Stimulated activated CD8-positive, alpha-beta memory T cell treated with anti-CD3 and anti-CD28 coated beads, Interleukin-12 subunit alpha, Interleukin-12 subunit beta, amount 100 ng/mL, for 24 hours (primary cell): ENCODE results near the gene ACSM2A.
"Not testable (repeated sequence)": the region's sequence is repeated elsewhere in the genome, so short reads cannot be mapped to it uniquely, and the experiment has no call there.

ENCODE experiments used
- DNase-seq: peaks from one replicate; pipeline ENCODE4 v3.0.0-alpha.2; 2020; ENCODE audit errors: extremely low read depth

Gene ACSM2A, protein sequence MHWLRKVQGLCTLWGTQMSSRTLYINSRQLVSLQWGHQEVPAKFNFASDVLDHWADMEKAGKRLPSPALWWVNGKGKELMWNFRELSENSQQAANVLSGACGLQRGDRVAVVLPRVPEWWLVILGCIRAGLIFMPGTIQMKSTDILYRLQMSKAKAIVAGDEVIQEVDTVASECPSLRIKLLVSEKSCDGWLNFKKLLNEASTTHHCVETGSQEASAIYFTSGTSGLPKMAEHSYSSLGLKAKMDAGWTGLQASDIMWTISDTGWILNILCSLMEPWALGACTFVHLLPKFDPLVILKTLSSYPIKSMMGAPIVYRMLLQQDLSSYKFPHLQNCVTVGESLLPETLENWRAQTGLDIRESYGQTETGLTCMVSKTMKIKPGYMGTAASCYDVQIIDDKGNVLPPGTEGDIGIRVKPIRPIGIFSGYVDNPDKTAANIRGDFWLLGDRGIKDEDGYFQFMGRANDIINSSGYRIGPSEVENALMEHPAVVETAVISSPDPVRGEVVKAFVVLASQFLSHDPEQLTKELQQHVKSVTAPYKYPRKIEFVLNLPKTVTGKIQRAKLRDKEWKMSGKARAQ

DNA sequence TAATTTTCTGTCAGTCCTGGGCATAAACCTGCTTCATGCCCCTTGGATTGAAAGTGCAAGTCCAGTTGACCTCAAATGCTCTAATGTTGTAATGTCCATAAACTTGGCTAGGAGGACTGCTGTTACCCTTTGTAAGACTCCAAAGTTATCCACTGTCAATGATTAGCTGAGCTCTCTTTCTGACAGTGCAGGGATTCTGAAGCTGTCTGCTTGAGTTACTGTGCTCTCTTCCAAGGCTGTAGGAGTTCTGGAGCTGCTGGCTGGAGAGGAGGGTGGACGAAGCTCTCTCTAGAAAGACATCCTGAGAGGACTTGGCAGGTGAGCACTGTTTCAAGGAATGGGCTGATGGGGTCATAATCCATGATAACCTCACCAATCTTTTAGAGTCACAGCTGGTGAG, at the start of gene ACSM2A:
Gene ACSM2A (plus strand): TSS at position 158 of the 400 bp plus-strand sequence. CDS start 8,594 bp downstream, outside the sequence.
- DNase-seq, result not testable (repeated sequence)

DNA sequence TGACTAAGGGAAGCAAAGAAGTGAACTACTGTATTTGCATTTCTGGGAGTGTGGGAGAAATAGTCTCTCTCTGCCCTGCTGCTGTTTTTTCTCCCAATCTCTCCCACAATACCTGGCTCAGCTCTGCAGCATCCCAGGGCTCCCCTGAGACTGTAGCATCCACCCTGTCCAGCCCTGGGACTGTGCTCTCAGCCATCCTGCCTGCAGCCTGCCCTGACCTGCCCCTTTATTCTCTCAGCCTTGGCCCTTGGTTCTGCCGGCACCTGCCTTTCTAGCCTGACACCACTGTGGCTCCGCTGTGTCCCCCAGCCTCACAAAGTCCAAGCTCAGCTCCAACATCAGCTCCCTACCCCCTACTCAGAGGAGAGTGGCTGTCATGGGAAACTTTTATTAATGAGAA, 48.7 kb upstream of the ACSM2A start:
- no peak for DNase-seq

DNA sequence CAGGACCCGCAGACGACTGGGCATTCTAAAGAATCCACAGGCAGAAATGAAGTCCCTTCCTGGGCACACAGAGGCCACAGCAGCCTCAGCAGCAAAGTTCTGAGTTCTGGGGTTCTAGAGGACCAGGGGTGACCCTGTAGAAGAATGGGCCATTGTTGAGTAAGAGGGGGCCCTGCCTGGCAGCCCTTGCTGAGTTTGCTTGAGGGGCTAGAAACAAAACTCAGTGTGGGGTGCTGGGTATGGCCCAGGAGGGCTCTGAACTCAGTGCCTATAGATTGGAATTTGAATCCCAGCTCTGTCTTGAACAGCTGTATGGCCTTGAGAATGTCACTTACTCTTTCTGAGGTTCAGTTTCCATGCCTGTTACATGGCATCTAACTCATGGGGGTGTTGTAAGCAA, 46.7 kb upstream of the ACSM2A start, which contains the start of gene PDILT:
Gene PDILT (minus strand): TSS at position 101 of the 400 bp plus-strand sequence. CDS start 5,437 bp downstream, outside the sequence.
- DNase-seq, result no peak

DNA sequence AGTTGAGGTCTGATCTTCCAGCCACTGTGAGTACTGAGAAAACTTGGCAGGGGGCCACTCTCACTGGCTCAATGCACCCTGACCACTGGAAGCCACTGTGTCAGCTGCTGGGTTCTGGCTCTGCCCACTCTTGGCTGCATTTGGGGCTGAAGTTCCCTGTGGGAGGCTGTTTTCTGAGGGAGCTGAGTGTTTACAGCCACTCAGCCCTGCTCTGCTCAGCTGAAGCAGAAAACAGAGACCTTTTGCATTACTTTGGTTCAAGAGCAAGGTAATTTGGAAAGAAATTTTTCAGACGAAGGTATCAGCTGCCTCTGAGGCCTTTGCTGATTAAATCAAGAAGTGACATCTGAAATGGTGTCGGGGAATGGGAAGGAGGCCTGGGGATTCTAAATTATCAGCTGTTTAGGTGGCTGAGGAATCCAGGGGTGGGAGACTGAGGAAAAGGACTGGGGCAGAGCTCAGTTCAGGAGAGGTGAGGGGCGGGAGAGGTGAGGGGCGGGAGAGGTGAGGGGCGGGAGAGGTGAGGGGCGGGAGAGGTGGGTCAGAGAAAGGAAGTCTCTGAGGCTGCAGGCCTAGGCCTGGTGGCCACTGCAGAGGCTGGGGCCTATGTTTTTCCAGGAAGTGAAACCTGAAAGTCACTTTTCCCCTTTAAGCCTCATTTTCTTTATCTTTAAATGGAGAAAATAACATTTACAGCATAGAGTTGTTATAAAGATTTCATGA, 41.8 kb upstream of the ACSM2A start, which contains the start of gene ACSM5:
Gene ACSM5 (plus strand): TSS at position 137 of the 723 bp plus-strand sequence. CDS start 1,951 bp downstream, outside the sequence.
- no peak for DNase-seq

DNA sequence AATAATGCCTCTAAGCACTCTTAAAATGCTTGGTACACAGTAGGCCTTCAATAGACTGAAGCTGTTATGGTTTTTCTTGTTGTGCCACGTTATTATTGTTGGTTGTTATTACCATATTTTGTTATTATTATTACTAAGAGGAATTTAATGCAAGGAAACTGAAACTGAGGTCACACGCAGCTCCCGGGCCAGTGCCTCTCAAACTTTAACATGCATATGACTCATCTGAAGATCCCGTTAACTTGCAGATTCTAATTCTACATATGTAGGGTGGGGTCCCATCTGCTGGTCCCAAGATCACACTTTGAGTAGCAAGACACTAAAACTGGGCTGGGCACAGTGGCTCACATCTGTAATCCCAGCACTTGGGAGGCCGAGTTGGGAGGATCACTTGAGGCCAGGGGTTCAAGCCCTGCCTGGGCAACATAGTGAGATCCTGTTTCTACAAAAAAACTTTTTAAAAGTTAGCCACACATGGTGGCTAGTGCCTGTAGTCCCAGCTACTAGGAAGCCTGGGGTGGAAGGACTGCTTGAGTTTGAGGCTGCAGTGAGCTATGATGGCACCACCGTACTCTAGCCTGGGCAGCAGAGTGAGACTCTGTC, 41.1 kb upstream of the ACSM2A start:
- DNase-seq, result no peak

DNA sequence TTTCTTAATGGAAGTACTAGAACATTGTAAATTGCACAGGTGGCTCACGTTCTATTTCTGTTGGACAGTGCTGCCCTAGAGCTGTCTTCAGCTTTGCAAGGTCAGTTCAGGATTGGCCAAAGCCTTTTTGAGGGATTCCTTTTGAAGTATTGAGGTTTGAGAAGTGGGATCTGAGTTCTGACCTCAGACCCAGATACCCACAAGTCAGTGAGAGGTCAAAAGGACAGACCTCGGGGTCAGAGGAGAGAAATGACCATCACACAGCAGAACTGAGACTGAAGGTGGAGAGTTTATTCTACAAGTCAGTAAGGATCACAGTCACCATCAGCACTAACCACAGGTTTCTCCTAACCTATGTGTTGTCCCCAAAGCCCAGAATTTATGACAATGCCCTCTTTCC, 40.3 kb upstream of the ACSM2A start:
- DNase-seq, result no peak

DNA sequence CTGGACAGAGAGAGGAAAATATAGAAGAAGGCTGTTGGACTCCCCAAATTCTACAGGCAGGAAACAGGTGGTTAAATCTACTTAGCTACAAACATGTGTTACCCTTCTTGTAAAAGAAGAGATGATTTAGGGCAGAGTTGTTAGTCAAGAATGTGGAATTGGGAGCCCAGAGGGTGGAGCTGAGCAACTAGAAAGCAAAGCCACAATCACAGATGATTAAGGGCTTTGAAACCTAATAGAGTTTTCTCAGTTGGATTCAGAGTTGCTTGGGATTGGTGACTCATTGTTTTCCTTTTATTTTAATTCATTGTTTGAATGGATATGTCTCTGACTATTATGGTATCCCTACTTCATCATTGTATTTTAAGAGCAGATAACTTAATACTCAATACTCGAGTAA, 35.8 kb upstream of the ACSM2A start:
- no peak for DNase-seq

DNA sequence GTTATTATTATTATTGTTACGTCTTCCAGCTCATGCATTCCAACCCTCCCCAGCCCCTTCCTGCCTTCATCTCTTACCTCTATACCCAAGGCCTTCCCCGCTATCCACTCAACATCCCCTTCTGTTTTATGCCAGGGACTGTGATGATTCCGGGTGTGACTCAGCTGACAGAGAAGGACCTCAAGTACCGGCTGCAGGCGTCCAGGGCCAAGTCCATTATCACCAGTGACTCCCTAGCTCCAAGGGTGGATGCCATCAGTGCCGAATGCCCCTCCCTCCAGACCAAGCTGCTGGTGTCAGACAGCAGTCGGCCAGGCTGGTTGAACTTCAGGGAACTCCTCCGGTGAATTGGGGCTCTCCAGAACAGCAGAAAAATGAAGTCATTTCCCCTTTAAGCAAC, 32.2 kb upstream of the ACSM2A start:
- not testable (repeated sequence) for DNase-seq

DNA sequence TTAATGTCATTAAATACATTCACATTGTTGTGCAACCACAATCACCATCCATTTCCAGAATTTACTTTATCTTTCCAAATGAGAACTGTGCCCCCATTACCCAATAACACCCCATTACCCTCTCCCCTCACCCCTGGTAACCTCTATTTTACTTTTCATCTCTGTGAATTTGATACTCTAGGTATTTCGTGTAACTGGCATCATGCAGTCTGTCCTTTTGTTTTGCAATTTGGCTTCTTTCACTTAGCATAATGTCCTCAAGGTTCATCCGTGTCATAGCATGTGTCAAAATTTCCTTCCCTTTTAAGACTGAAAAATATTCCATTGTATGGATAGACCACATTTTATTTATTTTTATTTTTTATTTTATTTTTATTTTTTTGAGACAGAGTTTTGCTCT, 29.6 kb upstream of the ACSM2A start:
- DNase-seq, result not testable (repeated sequence)

DNA sequence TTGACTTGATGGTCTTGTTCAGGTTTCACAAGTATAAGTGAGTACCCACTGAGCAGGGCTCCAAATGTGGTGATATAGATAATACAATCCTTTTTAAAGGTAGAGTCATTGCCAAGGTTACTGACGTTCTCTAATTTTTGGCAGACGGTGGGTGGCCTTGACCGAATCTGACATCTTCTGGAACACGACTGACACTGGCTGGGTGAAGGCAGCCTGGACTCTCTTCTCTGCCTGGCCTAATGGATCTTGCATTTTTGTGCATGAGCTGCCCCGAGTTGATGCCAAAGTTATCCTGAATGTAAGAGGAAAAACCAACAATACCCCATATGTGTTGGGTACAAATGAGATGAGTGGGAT, 27.6 kb upstream of the ACSM2A start:
- not testable (repeated sequence) for DNase-seq

DNA sequence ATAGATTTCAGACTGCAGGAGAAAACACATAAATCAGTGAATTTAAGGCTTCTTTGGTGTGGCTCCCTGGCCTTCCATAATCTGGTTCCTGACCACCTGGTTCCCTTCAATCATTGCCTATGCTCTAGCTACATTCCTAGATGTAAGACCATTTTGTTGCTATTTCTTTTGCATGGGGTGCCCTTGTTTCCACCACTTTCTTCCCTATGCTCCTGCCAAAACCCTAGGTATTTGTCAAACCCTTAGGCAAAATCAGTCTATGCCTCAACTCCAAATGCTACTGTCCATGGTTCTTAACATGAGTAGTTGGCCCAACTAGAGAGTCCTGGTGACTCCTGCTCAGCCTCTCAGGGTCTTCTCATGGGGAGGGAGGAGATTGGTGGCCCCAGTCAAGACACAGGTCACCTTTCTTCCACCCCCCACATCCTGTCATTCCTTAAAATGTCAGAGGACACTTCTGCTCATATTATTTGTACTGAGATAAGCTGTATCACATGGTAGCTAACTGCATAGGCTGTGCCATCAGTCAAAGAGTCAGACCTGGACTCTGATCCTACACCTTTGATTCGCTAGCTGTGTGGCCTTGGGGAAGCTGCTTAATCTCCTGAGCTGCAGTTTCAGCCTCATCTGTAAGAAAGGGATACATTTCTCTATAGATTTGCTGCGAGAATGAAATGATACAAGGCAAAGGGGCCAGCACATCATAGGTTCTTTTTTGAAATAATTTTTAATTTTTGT, 27.0 kb upstream of the ACSM2A start:
- DNase-seq, result no peak

DNA sequence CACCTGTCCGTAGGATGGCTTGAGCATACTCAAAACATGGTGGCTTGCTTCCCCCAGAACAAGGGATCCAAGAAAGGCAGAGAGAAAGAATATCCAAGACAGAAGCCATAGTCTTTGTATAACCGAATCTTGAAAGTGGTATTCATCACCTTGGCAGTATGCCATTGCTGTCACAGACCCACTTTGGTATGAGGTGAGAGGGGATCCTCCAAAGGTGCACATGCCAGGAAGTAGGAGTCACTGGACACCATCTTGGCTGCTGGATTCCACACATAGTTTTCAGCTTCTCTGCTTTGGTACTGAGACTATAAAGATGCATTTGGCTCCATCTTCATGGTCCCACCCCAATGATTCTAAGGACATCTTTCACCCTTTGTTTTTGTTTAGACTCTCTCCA, 23.9 kb upstream of the ACSM2A start:
- not testable (repeated sequence) for DNase-seq

DNA sequence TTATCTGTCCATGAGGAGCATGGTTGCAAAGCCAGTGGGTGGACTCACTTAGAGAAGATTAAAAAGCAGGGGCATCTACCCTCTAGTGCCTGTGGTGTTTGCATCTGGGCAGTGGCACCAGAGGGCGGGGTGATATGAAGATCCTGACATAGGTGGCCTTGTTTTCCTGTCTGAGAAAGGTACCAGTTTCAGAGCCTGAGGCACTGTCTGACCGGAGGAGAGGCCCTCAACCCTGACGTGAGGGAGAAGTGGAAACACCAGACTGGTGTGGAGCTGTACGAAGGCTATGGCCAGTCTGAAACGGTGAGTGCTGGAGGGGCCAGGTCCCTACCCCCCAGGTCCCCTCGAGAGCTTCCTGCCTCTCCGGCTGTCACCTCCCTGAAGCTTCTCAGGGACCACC, 21.8 kb upstream of the ACSM2A start:
- not testable (repeated sequence) for DNase-seq

DNA sequence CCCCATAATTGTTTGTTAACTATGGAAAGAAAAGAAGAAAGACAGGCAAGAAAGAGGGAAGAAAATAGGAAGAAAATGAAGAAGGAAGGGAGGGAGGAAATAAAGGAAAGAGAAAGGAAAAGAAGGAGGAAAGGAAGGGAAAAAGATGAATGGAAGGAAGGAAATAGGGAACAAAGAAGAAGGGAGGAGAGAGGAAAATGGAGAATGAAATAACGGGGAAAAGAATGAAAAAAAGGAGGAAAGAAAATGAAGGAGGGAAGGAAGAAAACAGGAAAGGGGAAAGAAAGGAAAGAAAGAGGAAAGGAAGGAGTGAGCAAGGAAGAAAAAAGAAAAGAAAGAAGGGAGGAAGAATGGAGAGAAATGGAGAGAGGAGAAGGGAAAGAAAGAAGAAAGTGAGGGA, 20.8 kb upstream of the ACSM2A start:
- DNase-seq, result not testable (repeated sequence)

DNA sequence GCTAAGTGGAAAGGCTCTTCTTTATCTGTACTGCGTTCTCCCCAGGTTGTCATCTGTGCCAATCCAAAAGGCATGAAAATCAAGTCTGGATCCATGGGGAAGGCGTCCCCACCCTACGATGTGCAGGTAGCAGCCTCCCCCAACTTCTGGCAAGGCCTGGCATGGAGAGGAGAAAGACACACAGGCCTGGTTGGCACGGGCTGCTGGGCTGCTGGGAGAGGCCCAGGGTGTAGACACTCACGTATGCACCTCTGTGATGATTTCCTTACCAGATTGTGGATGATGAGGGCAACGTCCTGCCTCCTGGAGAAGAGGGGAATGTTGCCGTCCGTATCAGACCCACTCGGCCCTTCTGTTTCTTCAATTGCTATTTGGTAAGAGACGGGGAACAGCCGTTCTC, 20.4 kb upstream of the ACSM2A start:
- DNase-seq, result no peak

DNA sequence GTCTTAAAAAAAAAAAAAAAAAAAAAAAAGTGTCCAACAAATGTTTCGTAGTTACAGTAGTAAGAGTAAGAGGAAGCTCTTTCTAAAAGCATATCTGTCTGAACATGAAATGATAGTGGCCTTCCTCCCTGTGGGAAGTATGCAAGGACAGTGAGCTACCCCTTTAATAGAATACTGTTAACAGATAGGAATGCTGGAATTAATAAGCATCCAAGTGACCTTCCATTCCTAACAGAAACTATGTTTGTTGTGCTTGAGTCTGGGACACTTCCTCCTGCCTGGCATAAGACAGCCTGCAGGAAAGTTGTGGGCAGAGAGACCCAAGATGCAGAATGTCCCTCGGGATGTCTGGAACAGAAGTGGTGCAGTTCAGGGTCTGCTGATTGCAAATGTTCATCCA, 12.4 kb upstream of the ACSM2A start:
- DNase-seq, result not testable (repeated sequence)

DNA sequence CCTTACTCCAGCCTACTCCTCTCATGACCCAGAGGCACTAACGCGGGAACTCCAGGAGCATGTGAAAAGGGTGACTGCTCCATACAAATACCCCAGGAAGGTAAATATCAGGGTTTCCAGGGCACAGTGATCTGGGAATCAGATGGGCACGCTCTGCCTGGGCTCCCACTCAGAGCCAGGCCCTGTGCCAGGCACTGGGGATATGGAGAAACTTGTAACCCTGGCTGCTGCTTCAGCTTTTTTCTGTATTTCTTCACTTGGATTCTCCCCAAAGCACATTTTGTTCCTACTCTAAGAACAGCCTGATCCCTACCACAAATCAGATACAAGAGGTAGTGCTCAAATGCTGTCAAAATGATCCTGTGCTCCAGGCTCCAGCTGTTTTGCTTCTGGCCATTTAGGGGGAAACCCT, 11.5 kb upstream of the ACSM2A start:
- DNase-seq, result not testable (repeated sequence)

DNA sequence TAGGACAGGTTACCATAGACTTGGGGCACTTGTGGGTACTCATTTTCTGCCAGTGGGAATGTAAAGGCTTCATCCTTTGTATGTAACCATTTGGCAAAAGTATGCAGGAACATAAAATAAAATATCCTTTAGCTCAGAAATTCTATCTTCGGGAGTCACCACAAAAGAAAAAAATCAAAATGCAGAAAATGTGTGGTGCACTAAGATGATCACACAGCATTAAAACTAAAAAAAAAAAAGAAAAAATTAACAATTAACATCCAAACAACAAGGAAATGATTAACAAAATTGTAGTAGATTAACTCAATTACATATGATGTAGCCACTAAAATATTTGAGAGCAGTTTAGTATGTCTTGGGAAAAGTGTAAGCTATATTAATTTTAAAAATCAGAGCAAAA, 10.6 kb upstream of the ACSM2A start:
- DNase-seq, result not testable (repeated sequence)

DNA sequence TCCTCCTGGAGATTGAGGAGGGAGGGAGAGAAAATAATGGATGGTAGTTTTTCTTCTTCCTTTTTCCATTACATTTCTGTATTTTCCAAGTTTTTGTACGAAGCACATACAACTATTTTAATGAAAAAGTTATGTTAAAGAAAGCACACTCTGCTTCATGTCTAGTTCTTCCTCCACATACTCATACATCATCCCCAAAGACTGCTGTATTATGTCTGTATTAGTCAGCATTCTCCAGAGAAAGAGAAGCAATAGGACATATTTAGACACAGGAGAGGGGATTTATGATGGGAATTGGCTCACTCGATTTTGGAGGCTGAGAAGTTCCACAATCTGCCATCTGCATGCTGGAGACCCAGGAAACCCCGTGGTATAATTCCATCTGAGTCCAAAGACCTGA, 10.1 kb upstream of the ACSM2A start:
- no peak for DNase-seq

DNA sequence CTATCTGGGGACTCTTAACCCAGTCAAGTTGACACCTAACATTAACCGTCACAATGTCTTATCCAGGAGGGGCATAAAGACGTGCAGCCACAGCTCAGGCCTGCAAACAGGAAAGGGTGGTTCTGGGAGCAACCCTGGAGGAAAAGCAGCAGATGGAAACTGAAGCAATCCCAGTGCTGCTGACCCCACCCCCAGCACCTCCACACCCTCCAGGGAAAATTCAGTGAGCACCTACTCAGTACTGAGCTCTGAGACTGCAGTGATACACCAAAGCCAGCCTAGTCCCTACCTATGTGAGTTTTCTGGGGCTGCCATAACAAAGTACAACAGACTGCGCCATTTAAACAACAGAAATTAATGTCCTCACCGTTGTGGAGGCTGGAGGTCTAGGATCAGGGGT, 9.5 kb upstream of the ACSM2A start:
- not testable (repeated sequence) for DNase-seq

DNA sequence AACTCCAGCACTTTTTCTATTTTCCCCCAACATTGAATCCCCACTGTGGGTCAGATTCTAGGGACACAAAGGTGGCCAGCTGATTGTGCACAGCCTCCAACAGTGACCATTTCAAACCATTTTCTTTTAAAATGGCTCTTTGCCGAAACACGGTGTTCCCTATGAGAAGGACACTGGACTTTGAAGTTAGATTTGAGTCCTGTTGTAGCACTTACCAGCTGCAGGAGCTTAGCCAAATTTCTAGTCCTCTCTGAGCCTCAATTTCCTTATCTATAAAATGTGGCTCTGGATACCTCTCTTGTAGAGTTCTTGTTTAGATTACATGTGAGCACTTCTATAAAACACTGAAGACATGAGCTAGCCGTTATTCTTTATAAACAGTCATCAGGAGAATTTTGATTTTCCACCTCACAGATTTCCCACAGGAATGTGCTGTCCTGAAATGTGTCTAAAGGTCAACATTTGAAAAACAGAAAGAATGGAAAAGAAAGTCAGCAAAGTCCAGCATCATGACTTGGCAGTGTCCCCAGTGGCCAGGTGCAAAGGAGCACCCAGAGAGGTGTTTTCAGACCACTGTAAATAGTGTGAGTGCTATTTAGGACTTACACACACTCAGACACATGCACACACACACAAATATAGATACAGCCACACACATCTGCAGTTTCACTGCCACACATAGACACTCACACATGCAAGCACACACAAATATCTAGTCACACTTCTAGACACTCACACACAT, 4.5 kb upstream of the ACSM2A start:
- DNase-seq, result not testable (repeated sequence)
